Breast epithelium (tissue), 4 donors: ENCODE results near the gene DCAF15. TPM values are rescaled to one million over a fixed set of nuclear protein-coding genes. Genes with fewer than 3 reads are reported as not detected.

Experiments
- DNase-seq, 2 donors: peaks; one replicate each; pipeline ENCODE4 v3.0.0-alpha.2; 2019; ENCODE audit warnings: low spot score in 2 of 2
- H3K27ac ChIP-seq, 2 donors: fragments of 200-600 bp; sonication (generic) in 1 of 2; one replicate each; pipeline ENCODE4 v1.5.1; 2016 to 2019; ENCODE audit warnings: mild to moderate bottlenecking in 1 of 2
- H3K27me3 ChIP-seq, 2 donors: fragments of 200-600 bp; sonication (generic) in 1 of 2; one replicate each; pipeline versions ENCODE4 v1.5.1 to v1.6.0; 2017 to 2019; ENCODE audit warnings: control low read depth in 1 of 2, mild to moderate bottlenecking in 1 of 2
- H3K36me3 ChIP-seq: fragments of 200-600 bp; one replicate; pipeline ENCODE4 v1.5.1; 2019
- H3K4me1 ChIP-seq, 2 donors: fragments of 200-600 bp; sonication (generic); one replicate each; pipeline ENCODE4 v1.5.1; 2016 to 2019; ENCODE audit warnings: control low read depth in 1 of 2
- H3K4me3 ChIP-seq, 3 donors: fragments of 200-600 bp; sonication (generic); 1 replicate in 2 of 3; 2 replicates in 1 of 3; pipeline ENCODE4 v1.5.1; 2016 to 2019; ENCODE audit warnings: mild to moderate bottlenecking in 3 of 3, moderate library complexity in 2 of 3
- H3K9me3 ChIP-seq, 2 donors: fragments of 200-600 bp; sonication (generic) in 1 of 2; one replicate each; pipeline ENCODE4 v1.5.1; 2016 to 2019; ENCODE audit warnings: control low read depth in 1 of 2
- CTCF ChIP-seq, 3 donors: fragments of 450-650 bp; IDR thresholded peaks; one replicate each; pipeline ENCODE4 v1.5.1; 2016 to 2017; ENCODE audit warnings: antibody characterized with exemption in 3 of 3, mild to moderate bottlenecking in 3 of 3, moderate library complexity in 3 of 3
- POLR2A ChIP-seq: fragments of 450-650 bp; IDR thresholded peaks from one replicate; pipeline ENCODE4 v1.6.1; 2016; ENCODE audit warnings: antibody characterized with exemption, mild to moderate bottlenecking, moderate library complexity
- POLR2AphosphoS5 ChIP-seq, 3 donors: sonication (generic); formaldehyde crosslinking; IDR thresholded peaks; one replicate each; pipeline ENCODE4 v1.6.1; 2017; ENCODE audit warnings: antibody characterized with exemption in 3 of 3
- intact Hi-C: fragments of 100-400 bp; cut with DNase I; formaldehyde crosslinking; loops from one replicate; pipeline ENCODE4 v1.15.1; 2023; ENCODE audit warnings: low total_unique reads
- total RNA-seq, 3 donors: library from RNA; depleted of rRNA; stranded (reverse); fragments of >200 nt; gene quantifications; one replicate each; pipeline ENCODE4 v1.1.0, GENCODE V29; 2016

Gene DCAF15
- total RNA-seq, 3 donors from 2014 or later: 13.4 to 22.7 (median 19.0) TPM

DNA sequence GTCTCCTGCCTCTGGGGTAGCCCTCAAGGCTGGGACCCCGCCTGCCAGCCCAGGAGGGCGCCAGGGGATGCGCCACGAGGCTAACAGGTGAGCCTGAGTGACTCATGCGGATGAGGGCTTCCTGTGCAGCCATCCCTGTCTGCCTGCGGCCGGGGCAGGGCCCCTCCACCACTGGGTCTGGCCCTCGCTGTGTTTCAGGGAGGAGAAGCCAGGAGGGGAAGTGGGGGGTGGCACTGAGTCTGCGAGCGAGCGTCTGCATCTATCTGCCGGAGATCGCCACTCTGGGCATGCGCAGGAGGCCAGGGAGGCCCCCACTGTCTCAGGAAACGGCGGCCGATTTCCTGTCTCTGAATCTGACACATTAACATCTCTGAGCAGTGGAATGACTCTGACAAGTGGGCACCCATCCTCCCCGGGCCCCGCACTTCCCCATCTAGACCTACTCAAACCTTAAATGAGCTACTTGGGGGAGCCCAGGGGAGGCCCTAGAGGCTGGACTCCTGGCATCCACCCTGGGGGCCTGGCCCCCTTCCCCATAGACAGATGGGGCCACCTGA, 34.1 kb downstream of the DCAF15 start:
- Histone ChIP-seq H3K4me3 (peak overlapping the region in 2 of 3 donors; percentile 4 to 44), H3K36me3 (no peaks in the 10 kb centered on the region)

GRCh38 chr19:13987101-13987890, 35.0 kb downstream of the DCAF15 start:
- peak overlapping the region in 2 of 3 donors; percentile 4 to 44 for H3K4me3 ChIP-seq
- no peak for DNase-seq
- H3K27me3 ChIP-seq: no peaks in the 10 kb centered on the region
- TF ChIP-seq CTCF (IDR thresholded peaks at IDR 0.05) (no peak), POLR2AphosphoS5 (IDR thresholded peaks at IDR 0.05) (no peak), POLR2A (no peak)
- H3K4me1 ChIP-seq: peaks cover 2 to 10% of the 10 kb centered on the region in 2 donors
- peak overlapping the region; percentile 90 to 95 for H3K27ac ChIP-seq
- intact Hi-C loops: no loop called here
- no peaks in the 10 kb centered on the region for H3K36me3 ChIP-seq
- H3K9me3 ChIP-seq: no peaks in the 10 kb centered on the region

More for the DNA sequence above, 34.1 kb downstream of the DCAF15 start:
- intact Hi-C loops: no loop called here
- DNase-seq: peak in 1 of 2 donors; percentile 68
- Histone ChIP-seq H3K27me3 (no peaks in the 10 kb centered on the region), H3K4me1 (peaks cover 2 to 10% of the 10 kb centered on the region in 2 donors), H3K9me3 (no peaks in the 10 kb centered on the region), H3K27ac (peak overlapping the region; percentile 90 to 95)
- no peak for TF ChIP-seq POLR2AphosphoS5 (IDR thresholded peaks at IDR 0.05)
- no peak for TF ChIP-seq POLR2A

DNA sequence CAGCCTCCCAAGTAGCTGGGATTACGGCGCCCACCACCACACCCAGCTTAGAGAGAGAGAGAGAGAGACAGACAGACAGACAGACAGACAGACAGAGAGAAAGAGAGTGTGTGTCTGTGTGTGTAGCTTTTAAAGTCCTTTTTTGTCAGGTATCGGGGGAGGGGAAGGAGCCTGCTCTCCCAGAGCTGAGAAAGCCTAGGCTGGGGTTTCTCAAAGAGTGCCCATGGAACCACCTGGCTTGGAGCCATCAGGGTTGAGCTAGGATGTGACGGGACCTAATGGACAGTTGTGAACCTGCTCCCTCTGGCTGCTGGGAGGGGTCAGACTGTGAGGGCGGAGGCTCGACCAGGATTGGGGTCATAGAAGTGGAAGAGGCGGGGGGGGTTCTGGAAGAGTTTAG, 37.2 kb downstream of the DCAF15 start:
- Histone ChIP-seq H3K27ac (no peak overlapping the region), H3K4me1 (peaks cover 2 to 10% of the 10 kb centered on the region in 2 donors), H3K4me3 (no peak overlapping the region), H3K27me3 (no peaks in the 10 kb centered on the region), H3K36me3 (no peaks in the 10 kb centered on the region), H3K9me3 (no peaks in the 10 kb centered on the region)
- intact Hi-C loops: no loop called here
- TF ChIP-seq POLR2A (no peak), CTCF (IDR thresholded peaks at IDR 0.05) (no peak), POLR2AphosphoS5 (IDR thresholded peaks at IDR 0.05) (no peak)
- DNase-seq: no peak

- no peak overlapping the region for H3K4me3 ChIP-seq
- H3K9me3 ChIP-seq: no peaks in the 10 kb centered on the region
- H3K27ac ChIP-seq: no peak overlapping the region
- DNase-seq: no peak
- H3K4me1 ChIP-seq: peaks cover 2 to 10% of the 10 kb centered on the region in 2 donors
- TF ChIP-seq POLR2A (no peak), POLR2AphosphoS5 (IDR thresholded peaks at IDR 0.05) (no peak), CTCF (IDR thresholded peaks at IDR 0.05) (no peak)
- no peaks in the 10 kb centered on the region for H3K36me3 ChIP-seq
- no peaks in the 10 kb centered on the region for H3K27me3 ChIP-seq
- intact Hi-C loops: no loop called here
These were observed 37.8 kb downstream of the DCAF15 start for GRCh38 chr19:13990085-13990484.

GRCh38 chr19:13992025-13992424, 39.7 kb downstream of the DCAF15 start:
- TF ChIP-seq POLR2AphosphoS5 (IDR thresholded peaks at IDR 0.05): no peak
- TF ChIP-seq CTCF (IDR thresholded peaks at IDR 0.05): no peak
- TF ChIP-seq POLR2A: no peak
- Histone ChIP-seq H3K36me3 (no peaks in the 10 kb centered on the region), H3K4me1 (peaks cover 0 to 3% of the 10 kb centered on the region in 2 donors), H3K9me3 (no peaks in the 10 kb centered on the region), H3K27ac (no peak overlapping the region), H3K27me3 (no peaks in the 10 kb centered on the region), H3K4me3 (no peak overlapping the region)
- intact Hi-C loops: no loop called here
- DNase-seq: no peak
